Measurements from ENCODE around the gene ASAP3.

Gene ASAP3

GRCh38 chr1:23461050-23461449, 22.9 kb downstream of the ASAP3 start:
- Histone ChIP-seq H2BK5ac (ENCODE audit: low read depth, low read length, poor library complexity, severe bottlenecking) (no peak overlapping the region), H3K36me3 (ENCODE audit: control insufficient read depth in 1 of 2, insufficient read depth in 2 of 2, low read depth in 1 of 2, low read length in 2 of 2) (peaks cover 3 to 29% of the 10 kb centered on the region in 2 experiments), H3K4ac (ENCODE audit: low read depth in 1 of 2, low read length in 2 of 2) (no peak overlapping the region), H3K79me1 (replicated peaks; ENCODE audit: low read length, poor library complexity, severe bottlenecking) (peaks cover 13% of the 10 kb centered on the region), H2AK5ac (ENCODE audit: low read length, severe bottlenecking) (no peak overlapping the region), H3K4me3 (ENCODE audit: insufficient read depth in 1 of 2, low read depth in 1 of 2, low read length in 2 of 2) (no peak overlapping the region), H3K23ac (ENCODE audit: low read length in 2 of 2) (no peak overlapping the region), H3K4me1 (ENCODE audit: control insufficient read depth, insufficient read depth, low read depth, low read length) (no peaks in the 10 kb centered on the region), H2AFZ (ENCODE audit: low read depth, low read length) (no peak overlapping the region), H3K14ac (ENCODE audit: low read length in 2 of 2) (no peak overlapping the region), H3K18ac (ENCODE audit: low read depth in 1 of 2, low read length in 2 of 2) (no peak overlapping the region), H3K27ac (ENCODE audit: low read length, poor library complexity, severe bottlenecking) (no peak overlapping the region), H3K27me3 (ENCODE audit: control insufficient read depth in 1 of 2, insufficient read depth in 1 of 2, low read length in 2 of 2) (no peaks in the 10 kb centered on the region), H3K9ac (ENCODE audit: low read length) (no peak overlapping the region), H3K4me2 (ENCODE audit: low read length, poor library complexity, severe bottlenecking) (no peak overlapping the region), H4K8ac (ENCODE audit: low read length) (no peak overlapping the region), H3K9me3 (ENCODE audit: control insufficient read depth, low read length) (no peaks in the 10 kb centered on the region), H4K91ac (ENCODE audit: low read length) (no peak overlapping the region), H2BK120ac (ENCODE audit: low read depth, low read length) (no peak overlapping the region), H2BK12ac (ENCODE audit: low read length in 2 of 2) (no peak overlapping the region), H2BK15ac (ENCODE audit: low read depth, poor library complexity, severe bottlenecking) (no peak overlapping the region)
- 91% methylated on average over 3 of the region's 3 CpGs for WGBS
- DNase-seq: no peak

- Histone ChIP-seq H2AK5ac (ENCODE audit: low read length, severe bottlenecking) (no peak overlapping the region), H3K4me2 (ENCODE audit: low read length, poor library complexity, severe bottlenecking) (no peak overlapping the region), H3K4me3 (ENCODE audit: insufficient read depth in 1 of 2, low read depth in 1 of 2, low read length in 2 of 2) (no peak overlapping the region), H3K27me3 (ENCODE audit: control insufficient read depth in 1 of 2, insufficient read depth in 1 of 2, low read length in 2 of 2) (no peaks in the 10 kb centered on the region), H3K27ac (ENCODE audit: low read length, poor library complexity, severe bottlenecking) (no peak overlapping the region), H3K23ac (ENCODE audit: low read length in 2 of 2) (no peak overlapping the region), H2BK120ac (ENCODE audit: low read depth, low read length) (no peak overlapping the region), H3K18ac (ENCODE audit: low read depth in 1 of 2, low read length in 2 of 2) (no peak overlapping the region), H3K14ac (ENCODE audit: low read length in 2 of 2) (no peak overlapping the region), H2BK5ac (ENCODE audit: low read depth, low read length, poor library complexity, severe bottlenecking) (no peak overlapping the region), H2BK12ac (ENCODE audit: low read length in 2 of 2) (no peak overlapping the region), H4K8ac (ENCODE audit: low read length) (no peak overlapping the region), H3K4ac (ENCODE audit: low read depth in 1 of 2, low read length in 2 of 2) (no peak overlapping the region), H4K91ac (ENCODE audit: low read length) (no peak overlapping the region), H3K36me3 (ENCODE audit: control insufficient read depth in 1 of 2, insufficient read depth in 2 of 2, low read depth in 1 of 2, low read length in 2 of 2) (peaks cover 6 to 34% of the 10 kb centered on the region in 2 experiments), H3K9me3 (ENCODE audit: control insufficient read depth, low read length) (no peaks in the 10 kb centered on the region), H2BK15ac (ENCODE audit: low read depth, poor library complexity, severe bottlenecking) (no peak overlapping the region), H3K79me1 (replicated peaks; ENCODE audit: low read length, poor library complexity, severe bottlenecking) (peaks cover 13% of the 10 kb centered on the region), H3K9ac (ENCODE audit: low read length) (no peak overlapping the region), H3K4me1 (ENCODE audit: control insufficient read depth, insufficient read depth, low read depth, low read length) (no peaks in the 10 kb centered on the region), H2AFZ (ENCODE audit: low read depth, low read length) (no peak overlapping the region)
- no peak for DNase-seq
- 96% methylated on average over 2 of the region's 4 CpGs for WGBS
Measured at GRCh38 chr1:23460519-23460918, 23.5 kb downstream of the ASAP3 start.

- H3K4me1 ChIP-seq (ENCODE audit: control insufficient read depth, insufficient read depth, low read depth, low read length): no peaks in the 10 kb centered on the region
- no peak overlapping the region for H2AFZ ChIP-seq (ENCODE audit: low read depth, low read length)
- H2BK12ac ChIP-seq (ENCODE audit: low read length in 2 of 2): no peak overlapping the region
- H3K23ac ChIP-seq (ENCODE audit: low read length in 2 of 2): no peak overlapping the region
- no peak overlapping the region for H3K4me3 ChIP-seq (ENCODE audit: insufficient read depth in 1 of 2, low read depth in 1 of 2, low read length in 2 of 2)
- no peak overlapping the region for H2BK120ac ChIP-seq (ENCODE audit: low read depth, low read length)
- WGBS: 89% methylated on average over 2 of the region's 2 CpGs
- no peak for DNase-seq
- H3K27me3 ChIP-seq (ENCODE audit: control insufficient read depth in 1 of 2, insufficient read depth in 1 of 2, low read length in 2 of 2): no peaks in the 10 kb centered on the region
- no peak overlapping the region for H2BK15ac ChIP-seq (ENCODE audit: low read depth, poor library complexity, severe bottlenecking)
- H3K14ac ChIP-seq (ENCODE audit: low read length in 2 of 2): no peak overlapping the region
- no peak overlapping the region for H2BK5ac ChIP-seq (ENCODE audit: low read depth, low read length, poor library complexity, severe bottlenecking)
- H3K36me3 ChIP-seq (ENCODE audit: control insufficient read depth in 1 of 2, insufficient read depth in 2 of 2, low read depth in 1 of 2, low read length in 2 of 2): peaks cover 14 to 46% of the 10 kb centered on the region in 2 experiments
- H3K9me3 ChIP-seq (ENCODE audit: control insufficient read depth, low read length): no peaks in the 10 kb centered on the region
- H3K9ac ChIP-seq (ENCODE audit: low read length): no peak overlapping the region
- no peak overlapping the region for H3K4me2 ChIP-seq (ENCODE audit: low read length, poor library complexity, severe bottlenecking)
- no peak overlapping the region for H3K18ac ChIP-seq (ENCODE audit: low read depth in 1 of 2, low read length in 2 of 2)
- H3K4ac ChIP-seq (ENCODE audit: low read depth in 1 of 2, low read length in 2 of 2): no peak overlapping the region
- H3K27ac ChIP-seq (ENCODE audit: low read length, poor library complexity, severe bottlenecking): no peak overlapping the region
- peaks cover 11% of the 10 kb centered on the region for H3K79me1 ChIP-seq (replicated peaks; ENCODE audit: low read length, poor library complexity, severe bottlenecking)
- no peak overlapping the region for H4K8ac ChIP-seq (ENCODE audit: low read length)
- no peak overlapping the region for H4K91ac ChIP-seq (ENCODE audit: low read length)
- no peak overlapping the region for H2AK5ac ChIP-seq (ENCODE audit: low read length, severe bottlenecking)
Measured at GRCh38 chr1:23459338-23459757, 24.6 kb downstream of the ASAP3 start.

GRCh38 chr1:23456226-23456625, 27.8 kb downstream of the ASAP3 start:
- H3K4me3 ChIP-seq (ENCODE audit: insufficient read depth in 1 of 2, low read depth in 1 of 2, low read length in 2 of 2): no peak overlapping the region
- H3K27ac ChIP-seq (ENCODE audit: low read length, poor library complexity, severe bottlenecking): no peak overlapping the region
- no peak overlapping the region for H4K8ac ChIP-seq (ENCODE audit: low read length)
- no peak overlapping the region for H2BK5ac ChIP-seq (ENCODE audit: low read depth, low read length, poor library complexity, severe bottlenecking)
- DNase-seq: no peak
- H3K9ac ChIP-seq (ENCODE audit: low read length): peak overlapping the region; percentile 4
- H4K91ac ChIP-seq (ENCODE audit: low read length): no peak overlapping the region
- no peak overlapping the region for H2BK120ac ChIP-seq (ENCODE audit: low read depth, low read length)
- no peaks in the 10 kb centered on the region for H3K27me3 ChIP-seq (ENCODE audit: control insufficient read depth in 1 of 2, insufficient read depth in 1 of 2, low read length in 2 of 2)
- H3K79me1 ChIP-seq (replicated peaks; ENCODE audit: low read length, poor library complexity, severe bottlenecking): peaks cover 6% of the 10 kb centered on the region
- no peak overlapping the region for H2AK5ac ChIP-seq (ENCODE audit: low read length, severe bottlenecking)
- H3K4me2 ChIP-seq (ENCODE audit: low read length, poor library complexity, severe bottlenecking): no peak overlapping the region
- no peaks in the 10 kb centered on the region for H3K4me1 ChIP-seq (ENCODE audit: control insufficient read depth, insufficient read depth, low read depth, low read length)
- H3K23ac ChIP-seq (ENCODE audit: low read length in 2 of 2): no peak overlapping the region
- no peak overlapping the region for H2AFZ ChIP-seq (ENCODE audit: low read depth, low read length)
- H2BK15ac ChIP-seq (ENCODE audit: low read depth, poor library complexity, severe bottlenecking): no peak overlapping the region
- H3K36me3 ChIP-seq (ENCODE audit: control insufficient read depth in 1 of 2, insufficient read depth in 2 of 2, low read depth in 1 of 2, low read length in 2 of 2): peaks cover 30 to 73% of the 10 kb centered on the region in 2 experiments
- H3K9me3 ChIP-seq (ENCODE audit: control insufficient read depth, low read length): no peaks in the 10 kb centered on the region
- no peak overlapping the region for H3K18ac ChIP-seq (ENCODE audit: low read depth in 1 of 2, low read length in 2 of 2)
- 96% methylated on average over 5 of the region's 5 CpGs for WGBS
- H3K14ac ChIP-seq (ENCODE audit: low read length in 2 of 2): no peak overlapping the region
- H3K4ac ChIP-seq (ENCODE audit: low read depth in 1 of 2, low read length in 2 of 2): no peak overlapping the region
- H2BK12ac ChIP-seq (ENCODE audit: low read length in 2 of 2): no peak overlapping the region

All from mesenchymal stem cell (in vitro differentiated cells and primary cell).